ENCODE data around the gene PKD1L1.
"Not testable (repeated sequence)": the region's sequence is repeated elsewhere in the genome, so short reads cannot be mapped to it uniquely, and the experiment has no call there.

The PKD1L1 gene

GRCh38 chr7:47948141-47948790 lies at the start of gene PKD1L1:
TSS of gene PKD1L1 (minus strand) at chr7:47948466. CDS start at chr7:47948440, 26 bp downstream.
- no peak for TF ChIP-seq CTCF (conservative IDR thresholded peaks at IDR 0.05)
- H3K27ac ChIP-seq, result no peak within 1 kb of the TSS

GRCh38 chr7:47992446-47992845 lies 44.2 kb upstream of the PKD1L1 start:
- no peak overlapping the region for H3K27ac ChIP-seq
- no peak for TF ChIP-seq CTCF (conservative IDR thresholded peaks at IDR 0.05)

- no peak overlapping the region for H3K27ac ChIP-seq
- TF ChIP-seq CTCF (conservative IDR thresholded peaks at IDR 0.05), result peak; percentile 26; the same call in 1 of the 2 replicates
Measured at GRCh38 chr7:47991741-47992311, 43.6 kb upstream of the PKD1L1 start.

GRCh38 chr7:47991270-47991669 lies 43.0 kb upstream of the PKD1L1 start:
- TF ChIP-seq CTCF (conservative IDR thresholded peaks at IDR 0.05), result no peak
- H3K27ac ChIP-seq, result no peak overlapping the region

GRCh38 chr7:47990592-47990991 lies 42.3 kb upstream of the PKD1L1 start:
- TF ChIP-seq CTCF (conservative IDR thresholded peaks at IDR 0.05), result no peak
- H3K27ac ChIP-seq, result no peak overlapping the region

GRCh38 chr7:47989607-47990400 lies 41.5 kb upstream of the PKD1L1 start:
- not testable (repeated sequence) for H3K27ac ChIP-seq

- TF ChIP-seq CTCF (conservative IDR thresholded peaks at IDR 0.05), result peak; percentile 63
- H3K27ac ChIP-seq, result no peak overlapping the region
Measured at GRCh38 chr7:47988496-47989386, 40.5 kb upstream of the PKD1L1 start.

Data from VCaP (cell line).